GM18870 (cell line): ENCODE measurements around the gene ANKAR.
"Not testable (repeated sequence)": the region's sequence is repeated elsewhere in the genome, so short reads cannot be mapped to it uniquely, and the experiment has no call there.

Experiments used
- ATAC-seq: cut with Tn5 transposase; IDR thresholded peaks from one replicate; pipeline ENCODE4 v1.9.1; 2021; ENCODE audit warnings: moderate library complexity; ENCODE audit not compliant: unreplicated experiment

The ANKAR gene

GRCh38 chr2:189659734-189660133 is 14.7 kb upstream of the ANKAR start:
- ATAC-seq = no peak

GRCh38 chr2:189660803-189661147 is 13.7 kb upstream of the ANKAR start:
- no peak for ATAC-seq

- ATAC-seq = peak; percentile 96
Observed at GRCh38 chr2:189661148-189661956, 13.1 kb upstream of the ANKAR start, which contains the start of gene ASNSD1. TSS of gene ASNSD1 (plus strand) at chr2:189661459. CDS start at chr2:189666133, 4,674 bp downstream.

- ATAC-seq = no peak
Observed at GRCh38 chr2:189661957-189662321, 12.5 kb upstream of the ANKAR start.

- ATAC-seq = no peak
Observed at GRCh38 chr2:189662669-189663226, 11.7 kb upstream of the ANKAR start.

- ATAC-seq = not testable (repeated sequence)
Observed at GRCh38 chr2:189663319-189663718, 11.2 kb upstream of the ANKAR start.

GRCh38 chr2:189669913-189670312 is 4.6 kb upstream of the ANKAR start:
- no peak for ATAC-seq

- ATAC-seq = peak; percentile 46
Observed at GRCh38 chr2:189673661-189674373, 653 bp upstream of the ANKAR start.

GRCh38 chr2:189676471-189676870 is 2.0 kb downstream of the ANKAR start:
- no peak for ATAC-seq

GRCh38 chr2:189679226-189679625 is 4.8 kb downstream of the ANKAR start:
- no peak for ATAC-seq

GRCh38 chr2:189681203-189681602 is 6.7 kb downstream of the ANKAR start:
- no peak for ATAC-seq

GRCh38 chr2:189681903-189682302 is 7.4 kb downstream of the ANKAR start:
- no peak for ATAC-seq

- ATAC-seq = no peak
Observed at GRCh38 chr2:189683348-189683747, 8.9 kb downstream of the ANKAR start.

- no peak for ATAC-seq
Observed at GRCh38 chr2:189684811-189685210, 10.3 kb downstream of the ANKAR start.

GRCh38 chr2:189685540-189686229 is 11.2 kb downstream of the ANKAR start:
- no peak for ATAC-seq

GRCh38 chr2:189687796-189688195 is 13.3 kb downstream of the ANKAR start:
- not testable (repeated sequence) for ATAC-seq

- ATAC-seq = no peak
Observed at GRCh38 chr2:189696223-189696622, 21.8 kb downstream of the ANKAR start.

GRCh38 chr2:189698020-189698887 is 23.8 kb downstream of the ANKAR start:
- ATAC-seq = no peak

GRCh38 chr2:189700681-189701080 is 26.2 kb downstream of the ANKAR start:
- no peak for ATAC-seq

- no peak for ATAC-seq
Observed at GRCh38 chr2:189702071-189702470, 27.6 kb downstream of the ANKAR start.
